Measurements from ENCODE around the gene CRKL.

The CRKL gene

DNA sequence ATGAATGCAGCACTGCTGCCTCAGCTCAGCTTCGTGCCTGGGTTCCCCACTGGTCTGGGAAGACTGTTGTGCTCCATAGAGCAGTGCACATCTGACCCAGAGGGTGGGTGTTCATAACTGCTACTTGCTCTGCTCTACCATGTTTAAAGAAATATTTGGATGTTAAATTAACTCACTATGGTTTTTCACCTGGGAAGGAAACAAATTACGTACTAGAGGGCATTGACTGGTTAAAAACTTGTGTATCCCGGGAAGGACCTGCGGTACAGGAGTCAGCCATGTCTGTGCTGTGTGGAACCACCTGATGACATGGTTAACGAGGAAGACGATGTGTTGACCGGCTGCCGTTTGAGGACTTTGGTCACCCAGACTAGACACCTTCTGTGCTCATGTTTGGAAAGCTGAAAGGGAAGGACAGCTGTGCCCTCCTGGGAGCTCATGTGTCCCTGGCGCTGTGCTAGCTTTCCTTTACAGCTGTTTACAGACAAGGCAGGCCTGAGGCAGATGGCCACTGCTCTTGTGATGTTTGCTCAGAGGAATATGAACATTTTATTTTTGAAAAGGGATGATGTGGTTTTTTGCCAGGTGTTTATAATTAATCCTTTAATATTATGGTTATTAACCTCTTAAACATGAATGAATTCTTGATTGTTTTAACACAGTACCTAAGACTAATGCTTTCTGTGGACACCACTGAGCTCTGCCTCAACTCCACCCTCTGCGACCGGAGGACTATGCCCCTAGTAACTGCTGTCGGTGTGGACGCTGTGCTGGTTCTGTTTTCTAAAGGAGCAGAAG lies 35.5 kb downstream of the CRKL start:
- no peak for DNase-seq (ENCODE audit: low spot score)

DNA sequence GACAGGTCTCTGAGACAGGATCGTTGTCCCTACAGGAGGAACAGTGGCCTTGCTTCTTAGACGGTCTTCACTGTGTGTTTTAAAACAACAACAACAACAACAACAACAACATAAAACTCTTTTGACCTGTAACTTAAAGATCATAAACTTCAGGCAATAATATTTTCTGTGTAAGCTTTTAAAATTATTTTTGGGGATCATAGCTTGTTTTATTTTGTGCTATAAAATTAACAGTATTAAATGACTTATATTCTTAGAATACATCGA lies 36.1 kb downstream of the CRKL start:
- no peak for DNase-seq (ENCODE audit: low spot score)

- DNase-seq (ENCODE audit: low spot score): no peak
These were observed 36.7 kb downstream of the CRKL start for GRCh38 chr22:20953668-20954500.

- DNase-seq (ENCODE audit: low spot score): no peak
These were observed 38.3 kb downstream of the CRKL start for GRCh38 chr22:20955548-20955947.

DNA sequence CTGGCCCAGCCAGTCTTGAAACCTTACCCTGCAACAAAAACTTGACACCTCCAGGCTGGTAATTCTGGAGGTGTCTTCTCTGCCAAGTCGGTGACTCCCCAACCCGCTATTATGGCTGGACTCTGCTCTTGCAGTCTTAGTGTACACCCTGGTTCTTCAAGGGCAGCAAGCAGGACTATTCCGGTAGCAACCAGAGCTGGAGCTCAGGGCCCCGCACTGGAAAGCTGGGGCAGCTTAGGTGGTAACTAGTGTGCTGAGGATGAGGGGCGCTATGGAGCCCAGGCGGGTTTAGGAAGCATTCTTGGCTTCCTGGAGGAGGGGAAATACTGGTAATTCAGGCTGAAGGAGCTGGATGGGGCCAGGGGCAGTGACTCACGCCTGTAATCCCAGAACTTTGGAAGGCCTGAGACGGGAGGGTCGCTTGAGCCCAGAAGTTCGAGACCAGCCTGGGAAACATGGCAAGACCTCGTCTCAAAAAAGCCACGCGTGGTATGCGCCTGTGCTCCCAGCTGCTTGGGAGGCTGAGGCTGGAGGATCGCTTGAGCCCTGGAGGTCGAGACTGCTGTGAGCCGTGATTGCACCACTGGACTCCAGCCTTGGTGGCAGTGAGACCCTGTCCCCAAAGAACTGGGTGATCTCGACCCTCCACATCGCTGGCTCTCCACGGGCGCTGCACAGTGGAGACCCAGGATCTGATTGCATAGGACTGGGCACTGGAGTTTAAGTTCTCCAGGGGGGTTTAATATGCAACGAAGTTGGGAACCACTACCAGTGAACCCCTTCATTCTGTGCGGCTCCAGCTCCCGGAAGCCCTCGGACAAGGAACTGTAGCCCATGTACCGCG lies 39.3 kb downstream of the CRKL start:
- no peak for DNase-seq (ENCODE audit: low spot score)

DNA sequence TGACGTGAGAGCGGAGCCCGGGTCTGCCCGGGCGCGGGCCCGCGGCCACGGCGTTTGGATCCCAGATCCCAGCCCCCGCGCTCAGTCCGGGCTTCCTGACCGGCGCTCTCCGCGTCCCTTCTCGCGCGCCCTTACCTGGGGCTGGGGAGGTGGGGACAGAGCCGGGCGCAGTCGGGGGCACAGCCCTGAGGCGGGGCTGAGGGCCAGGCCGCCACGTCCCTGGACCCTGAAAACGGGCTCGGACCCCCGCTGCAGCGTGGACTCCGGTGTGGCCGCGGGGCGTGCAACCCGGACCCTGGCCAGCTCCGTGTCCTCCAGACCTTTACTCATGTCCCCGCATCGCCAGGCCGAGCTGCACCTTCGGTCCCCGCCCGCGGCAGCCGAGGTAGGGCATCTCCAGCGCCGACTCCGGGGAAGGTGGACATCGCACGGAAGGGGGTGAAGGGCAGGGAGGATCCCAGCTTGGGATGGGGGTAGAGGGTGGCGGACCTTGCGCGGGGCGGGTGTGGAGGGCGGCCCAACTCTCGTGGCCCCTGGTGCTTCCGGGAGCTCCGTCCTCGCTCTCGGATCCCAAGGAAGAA lies 40.0 kb downstream of the CRKL start:
- DNase-seq (ENCODE audit: low spot score): peak; percentile 62

GRCh38 chr22:20957683-20958431 lies 40.6 kb downstream of the CRKL start:
- peak; percentile 69 for DNase-seq (ENCODE audit: low spot score)

- no peak for DNase-seq (ENCODE audit: low spot score)
These were observed 42.6 kb downstream of the CRKL start for GRCh38 chr22:20959578-20960461.

GRCh38 chr22:20960609-20961008 lies 43.4 kb downstream of the CRKL start:
- DNase-seq (ENCODE audit: low spot score): no peak

- no peak for DNase-seq (ENCODE audit: low spot score)
These were observed 45.3 kb downstream of the CRKL start for GRCh38 chr22:20962491-20962945.

- no peak for DNase-seq (ENCODE audit: low spot score)
These were observed 46.2 kb downstream of the CRKL start for GRCh38 chr22:20963201-20964052.

GRCh38 chr22:20964090-20964798 lies 47.0 kb downstream of the CRKL start:
- DNase-seq (ENCODE audit: low spot score): no peak

GRCh38 chr22:20964799-20965103 lies 47.5 kb downstream of the CRKL start:
- DNase-seq (ENCODE audit: low spot score): no peak

DNA sequence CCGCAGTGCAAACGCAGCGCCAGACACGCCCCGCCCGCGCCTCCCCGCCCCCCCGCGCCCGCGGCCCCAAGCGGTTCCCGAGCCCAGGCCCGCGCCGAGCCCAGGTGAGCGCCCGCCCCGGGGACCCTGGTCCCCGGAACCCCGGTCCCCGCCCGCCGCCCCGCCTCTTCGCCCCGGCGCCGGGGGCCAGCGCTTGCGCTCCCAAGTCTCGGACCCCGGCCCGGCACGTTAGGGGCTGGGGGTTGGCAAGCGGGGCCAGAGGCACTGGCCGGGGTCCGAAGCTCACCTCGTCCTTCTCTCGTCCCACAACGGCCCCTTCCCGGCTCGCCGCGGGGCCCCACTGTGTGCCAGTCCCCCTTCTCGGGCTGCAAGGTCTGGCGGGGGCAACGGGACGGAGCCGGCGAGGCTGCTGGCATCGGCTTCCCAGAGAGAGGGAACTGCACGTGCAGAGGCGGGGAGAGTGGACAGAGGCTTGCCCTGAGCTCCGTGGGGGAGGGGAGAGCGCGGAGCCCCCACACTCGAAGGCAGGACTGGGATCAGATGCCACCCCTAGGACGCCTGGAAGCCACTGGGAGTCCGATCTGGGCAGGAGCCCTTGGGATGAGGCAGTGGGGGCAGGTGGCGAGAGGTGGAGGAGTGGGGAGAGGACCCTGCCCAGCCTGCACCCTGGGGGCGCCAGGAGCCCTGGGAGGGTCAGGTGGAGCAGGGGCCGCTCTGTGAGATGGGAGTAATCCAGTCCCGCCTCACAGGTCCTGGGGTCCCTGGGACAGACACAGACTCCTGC lies 48.1 kb downstream of the CRKL start:
- peak; percentile 42 for DNase-seq (ENCODE audit: low spot score)

- DNase-seq (ENCODE audit: low spot score): no peak
These were observed 49.0 kb downstream of the CRKL start for GRCh38 chr22:20965888-20966855.

DNA sequence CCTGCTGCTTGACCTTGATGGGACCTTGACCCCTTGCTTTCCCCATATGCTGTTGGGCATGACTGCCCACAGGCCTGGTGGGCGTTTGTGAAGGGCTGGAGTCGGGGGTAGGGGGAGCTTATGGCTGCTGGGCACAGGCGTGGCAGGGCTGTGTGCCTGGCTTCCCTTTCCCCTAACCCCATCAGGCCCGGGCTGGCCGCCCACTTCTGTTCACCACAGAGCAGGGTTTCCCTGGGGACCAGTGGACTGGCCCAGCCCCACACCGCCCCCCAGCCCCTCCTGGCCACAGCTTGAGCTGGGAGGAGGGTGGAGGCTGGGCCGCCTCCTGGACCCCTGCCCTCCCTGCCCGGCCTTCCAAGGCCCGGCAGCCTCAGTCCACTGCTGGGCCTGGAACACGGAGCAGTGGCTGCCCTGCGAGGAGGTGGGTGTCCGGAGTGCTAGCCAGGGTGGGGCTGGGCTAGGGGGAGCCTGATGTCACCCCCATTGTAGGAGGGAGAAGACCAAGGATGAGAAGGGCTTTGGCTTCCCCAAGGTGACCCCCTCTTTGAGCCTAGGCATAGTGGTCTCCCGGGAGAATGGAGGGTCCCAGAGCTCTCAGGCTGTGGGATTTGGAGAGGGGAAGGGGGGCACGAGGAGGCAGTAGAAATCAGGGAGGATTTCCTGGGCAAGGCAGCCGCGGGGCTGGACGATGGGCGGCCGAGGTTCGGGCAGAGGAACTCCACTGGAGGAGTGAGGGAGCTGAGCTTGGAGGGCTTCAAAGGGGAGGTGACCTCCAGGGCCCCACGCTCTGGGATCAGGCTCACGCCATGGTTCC lies 49.9 kb downstream of the CRKL start, which contains the start of gene AIFM3:
Gene AIFM3, plus strand, starts transcription at position 373 of the 814 bp plus-strand sequence. CDS start 690 bp downstream, outside the sequence.
- DNase-seq (ENCODE audit: low spot score): no peak
